Astrocyte (in vitro differentiated cells and primary cell): Measurements from ENCODE around the gene HRAS. TPM values are rescaled to one million over a fixed set of nuclear protein-coding genes. Genes with fewer than 3 reads are reported as not detected.
A peak's percentile ranks its signal among the peaks of the same experiment; 100 is the strongest.
"Not testable (repeated sequence)": the region's sequence is repeated elsewhere in the genome, so short reads cannot be mapped to it uniquely, and the experiment has no call there.

Experiments
- DNase-seq: peaks from one replicate; pipeline ENCODE4 v3.0.0-alpha.2; 2010; ENCODE audit warnings: low read depth
- FAIRE-seq: peaks from 2 replicates; lab custom pipeline; 2011; peaks lifted over from hg19 to GRCh38; lab: Jason Lieb, UNC
- H2AFZ ChIP-seq: 2 replicates; pipeline ENCODE4 v1.6.0; 2012; ENCODE audit warnings: low read depth, low read length, inconsistent platforms
- H3K27ac ChIP-seq: 2 replicates; pipeline ENCODE4 v1.5.1; 2011; ENCODE audit warnings: low read depth, low read length, inconsistent platforms
- H3K27me3 ChIP-seq: 2 replicates; pipeline ENCODE4 v1.6.0; 2011; ENCODE audit warnings: low read length, inconsistent platforms; ENCODE audit not compliant: insufficient read depth
- H3K36me3 ChIP-seq: 2 replicates; pipeline ENCODE4 v1.5.1; 2011; ENCODE audit warnings: low read length, inconsistent platforms; ENCODE audit not compliant: insufficient read depth
- H3K4me1 ChIP-seq: 2 replicates; pipeline ENCODE4 v1.5.1; 2011; ENCODE audit warnings: low read length, inconsistent platforms; ENCODE audit not compliant: insufficient read depth
- H3K4me2 ChIP-seq: 2 replicates; pipeline ENCODE4 v1.6.0; 2012; ENCODE audit warnings: low read length, inconsistent platforms
- H3K4me3 ChIP-seq: 2 replicates; pipeline ENCODE4 v1.5.1; 2011; ENCODE audit warnings: low read depth, mild to moderate bottlenecking, low read length, inconsistent platforms; ENCODE audit not compliant: insufficient read depth
- H3K79me2 ChIP-seq: 2 replicates; pipeline ENCODE4 v1.6.0; 2012; ENCODE audit warnings: mild to moderate bottlenecking, low read length, inconsistent platforms; ENCODE audit not compliant: insufficient read depth
- H3K9ac ChIP-seq: 2 replicates; pipeline ENCODE4 v1.6.0; 2012; ENCODE audit warnings: mild to moderate bottlenecking, low read length, inconsistent platforms
- H3K9me3 ChIP-seq: 2 replicates; pipeline ENCODE4 v1.5.1; 2012; ENCODE audit warnings: low read depth, mild to moderate bottlenecking, low read length, inconsistent platforms; ENCODE audit not compliant: insufficient read depth
- H4K20me1 ChIP-seq: 2 replicates; pipeline ENCODE4 v1.6.0; 2012; ENCODE audit warnings: low read length, inconsistent platforms; ENCODE audit not compliant: insufficient read depth
- H3K27ac Mint-ChIP-seq: one replicate; pipeline ENCODE4 v1.8.0; 2021; ENCODE audit warnings: mild to moderate bottlenecking, mixed read lengths; ENCODE audit not compliant: unreplicated experiment
- H3K27me3 Mint-ChIP-seq: one replicate; pipeline ENCODE4 v1.8.0; 2021; ENCODE audit warnings: low read depth, mixed read lengths; ENCODE audit not compliant: unreplicated experiment
- H3K36me3 Mint-ChIP-seq: one replicate; pipeline ENCODE4 v1.8.0; 2021; ENCODE audit warnings: low read depth, mixed read lengths; ENCODE audit not compliant: unreplicated experiment
- H3K4me1 Mint-ChIP-seq: one replicate; pipeline ENCODE4 v1.8.0; 2021; ENCODE audit warnings: low read depth, mixed read lengths; ENCODE audit not compliant: unreplicated experiment
- H3K4me3 Mint-ChIP-seq: one replicate; pipeline ENCODE4 v1.8.0; 2021; ENCODE audit warnings: mild to moderate bottlenecking, moderate library complexity, mixed read lengths; ENCODE audit not compliant: unreplicated experiment
- H3K9me3 Mint-ChIP-seq: one replicate; pipeline ENCODE4 v1.8.0; 2021; ENCODE audit warnings: mild to moderate bottlenecking, mixed read lengths; ENCODE audit not compliant: unreplicated experiment
- CTCF ChIP-seq: IDR thresholded peaks from 2 replicates; pipeline ENCODE4 v1.5.1; 2011; ENCODE audit warnings: low read depth, mild to moderate bottlenecking, inconsistent platforms, low read length, moderate library complexity; ENCODE audit not compliant: insufficient read depth
- EZH2 ChIP-seq: IDR thresholded peaks from 2 replicates; pipeline ENCODE4 v1.6.1; 2012; ENCODE audit warnings: mild to moderate bottlenecking, low read length, inconsistent platforms; ENCODE audit not compliant: insufficient read depth
- total RNA-seq: library from RNA; stranded (reverse); gene quantifications from 2 replicates; pipeline ENCODE4 v1.2.1, GENCODE V29; 2021

The HRAS gene
- total RNA-seq, 1 donor from 2014 or later = 84.2 TPM

DNA sequence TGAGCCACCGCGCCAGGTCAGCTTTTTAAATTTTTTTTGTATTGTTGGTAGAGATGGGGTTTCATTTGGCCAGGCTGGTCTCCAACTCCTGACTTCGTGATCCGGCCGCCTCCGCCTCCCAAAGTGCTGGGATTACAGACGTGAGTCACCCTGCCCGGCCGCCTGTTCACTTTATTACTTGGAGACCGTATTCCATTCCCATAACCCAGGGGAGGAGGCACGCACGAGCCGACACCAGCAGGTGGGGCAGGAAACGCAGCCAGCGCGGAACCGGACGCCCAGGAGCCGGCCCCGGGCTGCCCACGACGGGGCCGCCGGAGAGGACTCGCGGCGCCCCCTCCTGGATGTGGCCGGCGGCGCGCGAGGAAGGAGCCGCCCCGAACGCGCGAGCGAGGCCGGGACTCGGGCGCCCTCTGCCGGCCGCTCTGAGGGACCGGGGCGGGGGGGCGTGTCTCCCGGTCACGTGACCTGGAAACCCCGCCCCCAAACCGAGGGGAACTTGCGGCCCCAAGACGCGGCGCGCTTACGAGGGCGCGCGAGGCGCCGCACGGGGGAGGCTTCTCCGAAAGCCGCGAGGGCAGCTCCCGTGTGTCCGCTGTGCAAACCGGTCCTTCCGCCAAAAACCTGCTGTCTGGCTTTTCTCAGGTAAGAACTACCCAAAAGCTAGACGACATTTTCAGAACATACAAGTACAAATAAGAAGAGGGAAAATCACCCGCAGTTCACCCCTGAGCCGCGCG lies 16.7 kb downstream of the HRAS start:
- Histone ChIP-seq H3K4me2 (peak overlapping the region; percentile 67), H3K9me3 (no peaks in the 10 kb centered on the region), H4K20me1 (no peaks in the 10 kb centered on the region), H3K9ac (no peak overlapping the region), H3K4me1 (no peaks in the 10 kb centered on the region), H2AFZ (peak overlapping the region; percentile 50), H3K27ac (no peak overlapping the region), H3K79me2 (no peaks in the 10 kb centered on the region), H3K36me3 (peaks cover 3% of the 10 kb centered on the region), H3K4me3 (peak overlapping the region; percentile 25), H3K27me3 (no peaks in the 10 kb centered on the region)
- Mint-ChIP-seq H3K36me3 (peaks cover 25% of the 10 kb centered on the region), H3K27me3 (no peaks in the 10 kb centered on the region), H3K4me1 (no peaks in the 10 kb centered on the region), H3K27ac (no peak overlapping the region), H3K4me3 (no peak overlapping the region), H3K9me3 (peaks cover 14% of the 10 kb centered on the region)
- TF ChIP-seq CTCF (peak; percentile 39), EZH2 (no peak)
- DNase-seq (peak; percentile 89), FAIRE-seq (no peak)

DNA sequence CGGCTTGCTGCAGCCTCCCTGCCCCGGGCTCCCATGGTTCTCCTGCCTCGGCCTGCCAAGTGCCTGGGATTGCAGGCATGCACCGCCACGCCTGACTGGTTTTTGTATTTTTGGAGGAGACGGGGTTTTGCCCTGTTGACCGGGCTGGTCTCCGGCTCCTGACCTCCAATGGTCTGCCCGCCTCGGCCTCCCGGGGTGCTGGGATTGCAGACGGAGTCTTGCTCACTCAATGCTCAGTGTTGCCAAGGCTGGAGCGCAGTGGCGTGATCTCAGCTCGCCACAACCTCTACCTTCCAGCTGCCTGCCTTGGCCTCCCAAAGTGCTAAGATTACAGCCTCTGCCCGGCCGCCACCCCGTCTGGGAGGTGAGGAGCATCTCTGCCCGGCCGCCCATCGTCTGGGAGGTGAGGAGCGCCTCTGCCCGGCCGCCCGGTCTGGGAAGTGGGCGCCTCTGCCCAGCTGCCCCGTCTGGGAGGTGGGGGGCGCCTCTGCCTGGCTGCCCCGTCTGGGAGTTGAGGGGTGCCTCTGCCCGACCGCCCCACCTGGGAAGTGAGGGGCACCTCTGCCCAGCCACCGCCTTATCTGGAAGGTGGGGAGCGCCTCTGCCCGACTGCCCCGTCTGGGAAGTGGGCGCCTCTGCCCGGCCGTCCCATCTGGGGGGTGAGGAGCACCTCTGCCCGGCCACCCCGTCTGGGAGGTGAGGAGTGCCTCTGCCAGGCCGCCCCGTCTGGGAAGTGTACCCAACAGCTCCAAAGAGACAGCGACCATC lies 18.3 kb downstream of the HRAS start:
- not testable (repeated sequence) for H3K4me3 ChIP-seq, H3K27me3 ChIP-seq, H3K27ac ChIP-seq, H2AFZ ChIP-seq, H3K4me2 ChIP-seq, H3K4me1 ChIP-seq, H3K36me3 ChIP-seq, H3K79me2 ChIP-seq, H3K4me1 Mint-ChIP-seq, H3K27me3 Mint-ChIP-seq, H3K27ac Mint-ChIP-seq, H4K20me1 ChIP-seq, DNase-seq, H3K9me3 ChIP-seq, H3K4me3 Mint-ChIP-seq, H3K9ac ChIP-seq, FAIRE-seq
- H3K36me3 Mint-ChIP-seq = peaks cover 32% of the 10 kb centered on the region
- H3K9me3 Mint-ChIP-seq = peaks cover 14% of the 10 kb centered on the region

- Histone ChIP-seq H3K27me3 (no peaks in the 10 kb centered on the region), H4K20me1 (no peaks in the 10 kb centered on the region), H3K9ac (no peak overlapping the region), H3K9me3 (no peaks in the 10 kb centered on the region), H3K4me3 (no peak overlapping the region), H3K4me1 (no peaks in the 10 kb centered on the region), H3K79me2 (no peaks in the 10 kb centered on the region), H3K4me2 (no peak overlapping the region), H2AFZ (no peak overlapping the region), H3K27ac (no peak overlapping the region), H3K36me3 (peaks cover 4% of the 10 kb centered on the region)
- FAIRE-seq (no peak), DNase-seq (no peak)
- Mint-ChIP-seq H3K9me3 (peaks cover 14% of the 10 kb centered on the region), H3K4me3 (no peak overlapping the region), H3K4me1 (no peaks in the 10 kb centered on the region), H3K27me3 (no peaks in the 10 kb centered on the region), H3K36me3 (peaks cover 32% of the 10 kb centered on the region), H3K27ac (no peak overlapping the region)
- TF ChIP-seq EZH2 = no peak
- no peak for TF ChIP-seq CTCF
Observed at GRCh38 chr11:516400-516799, 19.0 kb downstream of the HRAS start.
